CD4-positive, alpha-beta T cell (primary cell): ENCODE results near the gene VWA1. TPM values are rescaled to one million over a fixed set of nuclear protein-coding genes. Genes with fewer than 3 reads are reported as not detected.

Experiments used
- ATAC-seq: fragments of 200-7000 bp; cut with Tn5 transposase; one replicate; pipeline ENCODE4 v1.10.0; 2022; ENCODE audit warnings: mild to moderate bottlenecking; ENCODE audit not compliant: poor library complexity
- CTCF ChIA-PET: fragments of 350-600 bp; sonication (Branson Sonifier 250); formaldehyde crosslinking; loops from one replicate; lab custom pipeline; 2021; ENCODE audit warnings: antibody characterized with exemption, inconsistent platforms; lab: Charles Lee
- POLR2A ChIA-PET: fragments of 350-600 bp; sonication (Branson Sonifier 250); formaldehyde crosslinking; loops from one replicate; lab custom pipeline; 2021; ENCODE audit warnings: antibody characterized with exemption, inconsistent platforms; lab: Charles Lee
- DNase-seq, 14 experiments: peaks; one replicate each; pipeline ENCODE4 v3.0.0-alpha.2; 2013 to 2020; ENCODE audit warnings: mixed read lengths in 2 of 14
- H3K27ac ChIP-seq, 2 donors: one replicate each; pipeline versions ENCODE4 v1.5.1 to v1.7.0; 2013; ENCODE audit warnings: low read length in 2 of 2, low read depth in 1 of 2, mild to moderate bottlenecking in 1 of 2
- H3K27me3 ChIP-seq, 2 experiments: 1 replicate in 1 of 2; 2 replicates in 1 of 2; pipeline versions ENCODE4 v1.6.1 to v1.7.0; 2013; ENCODE audit warnings: low read length in 2 of 2, control low read depth in 1 of 2, mild to moderate bottlenecking in 1 of 2, moderate library complexity in 1 of 2; ENCODE audit not compliant: insufficient read depth in 2 of 2, control insufficient read depth in 1 of 2
- H3K36me3 ChIP-seq: one replicate; pipeline ENCODE4 v1.6.1; 2013; ENCODE audit warnings: low read length, control low read depth; ENCODE audit not compliant: insufficient read depth
- H3K4me1 ChIP-seq: one replicate; pipeline ENCODE4 v1.6.1; 2013; ENCODE audit warnings: low read length, control low read depth; ENCODE audit not compliant: insufficient read depth
- H3K4me3 ChIP-seq: one replicate; pipeline ENCODE4 v1.5.1; 2013; ENCODE audit warnings: mild to moderate bottlenecking, low read length, moderate library complexity
- H3K9me3 ChIP-seq, 2 experiments: 1 replicate in 1 of 2; 2 replicates in 1 of 2; pipeline versions ENCODE4 v1.6.1 to v1.7.0; 2013; ENCODE audit warnings: low read length in 2 of 2, mild to moderate bottlenecking in 2 of 2, control low read depth in 1 of 2, moderate library complexity in 1 of 2; ENCODE audit not compliant: control insufficient read depth in 1 of 2, insufficient read depth in 1 of 2
- H3K27ac Mint-ChIP-seq: one replicate; pipeline ENCODE4 v1.8.0; 2020; ENCODE audit warnings: mixed read lengths
- H3K27me3 Mint-ChIP-seq: one replicate; pipeline ENCODE4 v1.8.0; 2021; ENCODE audit warnings: mixed read lengths
- H3K36me3 Mint-ChIP-seq: one replicate; pipeline ENCODE4 v1.8.0; 2021; ENCODE audit warnings: low read depth, mixed read lengths
- H3K4me1 Mint-ChIP-seq: one replicate; pipeline ENCODE4 v1.8.0; 2021; ENCODE audit warnings: low read depth, mixed read lengths
- H3K4me3 Mint-ChIP-seq: one replicate; pipeline ENCODE4 v1.8.0; 2020; ENCODE audit warnings: mild to moderate bottlenecking, mixed read lengths
- H3K9me3 Mint-ChIP-seq: one replicate; pipeline ENCODE4 v1.8.0; 2020; ENCODE audit warnings: mixed read lengths
- intact Hi-C, 2 experiments: fragments of 100-400 bp; cut with DNase I in 1 of 2; cut with micrococcal nuclease in 1 of 2; formaldehyde crosslinking; loops; one replicate each; pipeline versions ENCODE4 v1.15.1 to v1.9.0; 2023 to 2025; cut with DNase I, micrococcal nuclease
- total RNA-seq, 174 experiments: library from RNA in 2 of 174; stranded (reverse) in 2 of 174; gene quantifications; one replicate each; pipeline ENCODE4 v1.2.3 and lab custom pipeline; 2021 to 2026
- TF ChIP-seq, protein P1 (sequence below): fragments of 200-600 bp; IDR thresholded peaks from one replicate; pipeline ENCODE4 v1.8.0; 2022; ENCODE audit warnings: antibody characterized with exemption, mild to moderate bottlenecking

The VWA1 gene
- total RNA-seq, 2 experiments from 2014 or later = not detected

DNA sequence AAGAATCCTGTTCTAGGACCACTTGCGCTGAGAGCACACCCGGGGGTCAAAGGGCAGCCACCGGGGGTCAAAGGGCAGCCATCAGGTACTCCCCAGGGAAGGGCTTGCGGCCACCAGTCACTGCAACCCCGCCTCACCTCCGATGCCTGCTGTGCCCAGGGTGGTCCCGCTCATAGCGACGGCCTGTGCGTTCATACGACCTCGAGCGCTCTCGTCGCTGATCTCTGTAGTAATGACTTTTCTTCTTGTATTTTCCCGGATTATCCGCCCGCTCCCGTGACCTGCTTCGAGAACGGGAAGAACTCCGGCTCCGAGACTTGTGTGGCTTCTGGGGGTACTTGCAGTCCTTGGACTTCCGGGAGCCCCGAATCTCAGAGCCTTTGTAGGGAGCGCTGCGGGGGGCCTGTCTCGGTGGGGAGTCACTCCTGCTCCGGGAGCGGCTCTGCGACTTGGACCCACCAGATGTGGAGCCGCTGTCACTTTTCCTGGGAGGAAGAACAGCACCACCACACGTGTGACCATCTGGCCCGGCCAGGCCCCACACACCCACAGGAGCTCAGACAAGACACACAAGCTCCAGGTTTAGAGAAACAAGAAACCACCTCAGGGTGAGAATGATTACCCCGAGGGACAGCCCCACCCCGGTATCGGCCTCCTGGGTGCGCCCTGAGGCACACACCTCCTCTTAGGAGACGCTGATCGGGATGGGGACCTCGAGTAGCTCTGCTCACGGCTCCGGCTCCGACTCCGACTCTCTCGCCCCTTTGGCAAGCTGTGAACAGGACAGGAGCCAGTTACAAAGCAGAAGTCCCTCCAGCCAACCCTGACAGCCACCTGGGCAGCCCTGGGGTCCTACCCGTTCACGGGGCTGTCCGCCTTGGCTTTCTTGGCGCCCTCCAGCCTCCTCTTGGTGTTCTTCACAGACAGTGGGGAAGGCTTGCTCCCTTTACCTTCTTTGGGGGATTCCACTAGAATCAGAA is 48.1 kb upstream of the VWA1 start:
- H3K27me3 ChIP-seq = no peaks in the 10 kb centered on the region

DNA sequence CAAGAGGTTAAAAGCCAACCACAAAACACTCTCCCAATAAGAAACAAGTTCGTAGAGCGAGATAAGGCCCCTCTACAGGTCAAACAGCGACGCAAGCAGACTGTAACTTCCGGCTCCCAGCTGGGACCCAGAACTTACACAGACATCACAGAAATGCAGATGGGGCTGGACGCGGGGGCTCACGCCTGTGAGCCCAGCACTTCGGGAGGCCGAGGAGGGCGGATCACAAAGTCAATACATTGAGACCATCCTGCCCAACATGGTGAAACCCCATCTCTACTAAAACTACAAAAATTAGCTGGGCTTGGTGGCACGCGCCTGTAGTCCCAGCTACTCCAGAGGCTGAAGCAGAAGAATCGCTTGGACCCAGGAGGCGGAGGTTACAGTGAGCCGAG is 47.4 kb upstream of the VWA1 start:
- Mint-ChIP-seq H3K4me1 (peaks cover 7% of the 10 kb centered on the region), H3K27me3 (no peaks in the 10 kb centered on the region), H3K36me3 (peaks cover 73% of the 10 kb centered on the region), H3K27ac (no peak overlapping the region), H3K4me3 (no peak overlapping the region), H3K9me3 (no peaks in the 10 kb centered on the region)
- H3K27me3 ChIP-seq = no peaks in the 10 kb centered on the region
- no peak overlapping the region for H3K4me3 ChIP-seq
- TF ChIP-seq, protein P1, sequence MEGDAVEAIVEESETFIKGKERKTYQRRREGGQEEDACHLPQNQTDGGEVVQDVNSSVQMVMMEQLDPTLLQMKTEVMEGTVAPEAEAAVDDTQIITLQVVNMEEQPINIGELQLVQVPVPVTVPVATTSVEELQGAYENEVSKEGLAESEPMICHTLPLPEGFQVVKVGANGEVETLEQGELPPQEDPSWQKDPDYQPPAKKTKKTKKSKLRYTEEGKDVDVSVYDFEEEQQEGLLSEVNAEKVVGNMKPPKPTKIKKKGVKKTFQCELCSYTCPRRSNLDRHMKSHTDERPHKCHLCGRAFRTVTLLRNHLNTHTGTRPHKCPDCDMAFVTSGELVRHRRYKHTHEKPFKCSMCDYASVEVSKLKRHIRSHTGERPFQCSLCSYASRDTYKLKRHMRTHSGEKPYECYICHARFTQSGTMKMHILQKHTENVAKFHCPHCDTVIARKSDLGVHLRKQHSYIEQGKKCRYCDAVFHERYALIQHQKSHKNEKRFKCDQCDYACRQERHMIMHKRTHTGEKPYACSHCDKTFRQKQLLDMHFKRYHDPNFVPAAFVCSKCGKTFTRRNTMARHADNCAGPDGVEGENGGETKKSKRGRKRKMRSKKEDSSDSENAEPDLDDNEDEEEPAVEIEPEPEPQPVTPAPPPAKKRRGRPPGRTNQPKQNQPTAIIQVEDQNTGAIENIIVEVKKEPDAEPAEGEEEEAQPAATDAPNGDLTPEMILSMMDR = no peak
- ATAC-seq (no peak), DNase-seq (no peak)
- H3K27ac ChIP-seq = no peak overlapping the region
- peaks cover 74% of the 10 kb centered on the region for H3K36me3 ChIP-seq
- ChIA-PET CTCF (no interaction called here), POLR2A (interaction anchor here (1.0 to 4.2 kb wide), 2 partner anchors 12 kb away, joined by 3 to 21 read pairs; partner anchors contain the start of gene CCNL2)
- H3K4me1 ChIP-seq = peaks cover 2% of the 10 kb centered on the region
- intact Hi-C loops = no loop called here
- H3K9me3 ChIP-seq = no peaks in the 10 kb centered on the region

More for the DNA sequence above, 48.1 kb upstream of the VWA1 start:
- ATAC-seq (no peak), DNase-seq (no peak)
- ChIA-PET CTCF (no interaction called here), POLR2A (interaction anchor here (1.0 to 4.2 kb wide), 4 partner anchors 11 to 12 kb away, joined by 3 to 21 read pairs (median 4); partner anchors contain the start of genes AURKAIP1 and CCNL2)
- TF ChIP-seq, protein P1 = no peak
- Histone ChIP-seq H3K4me3 (no peak overlapping the region), H3K27ac (no peak overlapping the region), H3K36me3 (peaks cover 68% of the 10 kb centered on the region), H3K4me1 (no peaks in the 10 kb centered on the region), H3K9me3 (no peaks in the 10 kb centered on the region)
- Mint-ChIP-seq H3K27me3 (no peaks in the 10 kb centered on the region), H3K27ac (no peak overlapping the region), H3K4me1 (peaks cover 2% of the 10 kb centered on the region), H3K4me3 (no peak overlapping the region), H3K36me3 (peaks cover 66% of the 10 kb centered on the region), H3K9me3 (no peaks in the 10 kb centered on the region)
- intact Hi-C loops = loop anchor here in 1 of 2 experiments (1.0 kb wide), 1 partner anchor 10 kb away; no protein-coding TSS in a partner anchor

DNA sequence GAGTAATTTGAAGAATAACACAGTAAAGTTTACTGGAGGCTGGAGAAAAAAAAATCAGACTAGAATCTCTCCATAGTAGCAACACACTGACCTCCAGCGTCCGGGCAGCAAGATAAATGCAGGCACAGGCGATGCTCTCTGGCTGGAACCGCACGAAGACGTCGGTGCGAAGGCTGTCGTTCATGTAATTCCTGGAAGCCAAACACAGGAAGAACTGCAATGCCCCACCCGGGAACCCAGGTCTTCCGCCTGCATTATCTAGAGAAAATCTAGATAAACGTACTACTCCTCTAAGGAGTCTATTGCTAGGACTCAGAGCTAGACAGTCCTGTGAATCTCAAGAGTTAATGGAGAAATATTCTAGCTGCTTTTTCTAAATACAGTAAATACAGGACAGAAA is 44.8 kb upstream of the VWA1 start:
- ChIA-PET POLR2A (interaction anchor here (4.2 kb wide), 1 partner anchor 9 kb away, joined by 21 read pairs; the partner anchor contains the start of gene CCNL2), CTCF (interaction anchor here (0.6 to 2.5 kb wide), 2 partner anchors 9 to 13 kb away, joined by 3 to 5 read pairs; partner anchors contain the start of gene CCNL2)
- peaks cover 5% of the 10 kb centered on the region for H3K4me1 ChIP-seq

More for the DNA sequence above, 44.8 kb upstream of the VWA1 start:
- Mint-ChIP-seq H3K27ac (no peak overlapping the region), H3K4me1 (peaks cover 16% of the 10 kb centered on the region), H3K4me3 (no peak overlapping the region), H3K27me3 (no peaks in the 10 kb centered on the region), H3K9me3 (no peaks in the 10 kb centered on the region), H3K36me3 (peaks cover 97% of the 10 kb centered on the region)
- no peak overlapping the region for H3K4me3 ChIP-seq
- intact Hi-C loops = no loop called here
- no peak for ATAC-seq
- TF ChIP-seq, protein P1 = no peak
- H3K27me3 ChIP-seq = no peaks in the 10 kb centered on the region
- H3K36me3 ChIP-seq = peaks cover 99% of the 10 kb centered on the region
- no peak overlapping the region for H3K27ac ChIP-seq
- DNase-seq = no peak
- no peaks in the 10 kb centered on the region for H3K9me3 ChIP-seq
